ENCODE results near the gene ZNRF1. TPM values are rescaled to one million over a fixed set of nuclear protein-coding genes. Genes with fewer than 3 reads are reported as not detected.

The ZNRF1 gene
- total and polyA plus RNA-seq, 10 of the 15 experiments (the other 5 are each of a cell fraction or from before 2014, with no cell fraction given): 5.8 to 25.9 (median 14.3) TPM

- ChIA-PET POLR2A (no interaction called here), RAD21 (ENCODE audit: unreplicated experiment) (no interaction called here), CTCF (no interaction called here), SMC1A (ENCODE audit: uncharacterized antibody, unreplicated experiment) (interaction anchor here (1.0 kb wide), 1 partner anchor 47 kb away, joined by 3 read pairs; no protein-coding TSS in a partner anchor)
- intact Hi-C loops (cut with micrococcal nuclease; ENCODE audit: unreplicated experiment): no loop called here
- TF ChIP-seq JUNB (IDR thresholded peaks at IDR 0.05) (peak; percentile 27; the same call in 1 of the 2 replicates), CBX5 (IDR thresholded peaks at IDR 0.05; ENCODE audit: low read depth) (peak; percentile 90; the same call in 1 of the 2 replicates), ATF2 (IDR thresholded peaks at IDR 0.05; ENCODE audit: low read length) (0 out of 2 replicates have a peak, but pooled peaks have one; percentile 9), POLR2AphosphoS5 (IDR thresholded peaks at IDR 0.05; ENCODE audit: low read length) (no peak)
- H3K27ac ChIP-seq (ENCODE audit: control insufficient read depth, insufficient read depth): no peak overlapping the region; the same call in 1 of the 2 replicates
- H3K9ac ChIP-seq (ENCODE audit: control insufficient read depth, insufficient read depth, low read length): no peak overlapping the region
- ATAC-seq (no peak), FAIRE-seq (no peak), DNase-seq (ENCODE audit: low read depth, low spot score) (no peak)
- no peak overlapping the region for H2AFZ ChIP-seq (ENCODE audit: control insufficient read depth, low read depth, low read length)
- H3K4me1 ChIP-seq (ENCODE audit: control insufficient read depth, insufficient read depth, low read length): no peaks in the 10 kb centered on the region
- H3K4me2 ChIP-seq (ENCODE audit: control insufficient read depth, insufficient read depth): no peak overlapping the region
- BruUV-seq (replicated peaks): no TSS peak
- peaks cover 19% of the 10 kb centered on the region for H3K9me3 ChIP-seq (replicated peaks; ENCODE audit: control insufficient read depth, insufficient read depth, low read length)
- H4K20me1 ChIP-seq (ENCODE audit: control insufficient read depth, insufficient read depth): no peaks in the 10 kb centered on the region
- H3K79me2 ChIP-seq (ENCODE audit: control insufficient read depth, insufficient read depth, low read length): peaks cover 5% of the 10 kb centered on the region
- in situ Hi-C loops (cut with MboI): no loop called here
- H3K36me3 ChIP-seq (ENCODE audit: control insufficient read depth in 2 of 2, insufficient read depth in 2 of 2, low read length in 1 of 2): peaks cover 1 to 7% of the 10 kb centered on the region in 2 experiments; a peak in 2 of 4 replicates
- no peak overlapping the region for H3K4me3 ChIP-seq
- H3K27me3 ChIP-seq (replicated peaks in 1 of 2; ENCODE audit: control insufficient read depth in 2 of 2, insufficient read depth in 2 of 2, low read length in 1 of 2): no peaks in the 10 kb centered on the region
- 48% methylated on average over 2 of the region's 2 CpGs for WGBS (ENCODE audit: insufficient coverage, insufficient replicate concordance, low lambda C conversion rate, missing lambda C conversion rate)
Measured at GRCh38 chr16:75151798-75152197, 153.0 kb downstream of the ZNRF1 start.

GRCh38 chr16:75152635-75153034 is 153.8 kb downstream of the ZNRF1 start:
- no peak overlapping the region for H3K9ac ChIP-seq (ENCODE audit: control insufficient read depth, insufficient read depth, low read length)
- H3K36me3 ChIP-seq (ENCODE audit: control insufficient read depth in 2 of 2, insufficient read depth in 2 of 2, low read length in 1 of 2): peaks cover 1 to 10% of the 10 kb centered on the region in 2 experiments; a peak in 2 of 4 replicates
- ChIA-PET SMC1A (ENCODE audit: uncharacterized antibody, unreplicated experiment) (interaction anchor here (1.0 kb wide), 1 partner anchor 47 kb away, joined by 3 read pairs; no protein-coding TSS in a partner anchor), RAD21 (ENCODE audit: unreplicated experiment) (no interaction called here), CTCF (no interaction called here), POLR2A (no interaction called here)
- H3K27me3 ChIP-seq (replicated peaks in 1 of 2; ENCODE audit: control insufficient read depth in 2 of 2, insufficient read depth in 2 of 2, low read length in 1 of 2): no peaks in the 10 kb centered on the region
- no peaks in the 10 kb centered on the region for H3K4me1 ChIP-seq (ENCODE audit: control insufficient read depth, insufficient read depth, low read length)
- DNase-seq (ENCODE audit: low read depth, low spot score) (peak; percentile 53), ATAC-seq (no peak; the same call in 2 of the 3 replicates), FAIRE-seq (no peak)
- H3K27ac ChIP-seq (ENCODE audit: control insufficient read depth, insufficient read depth): peak overlapping the region; percentile 30; the same call in 1 of the 2 replicates
- in situ Hi-C loops (cut with MboI) (no loop called here), intact Hi-C loops (cut with micrococcal nuclease; ENCODE audit: unreplicated experiment) (no loop called here)
- H3K4me2 ChIP-seq (ENCODE audit: control insufficient read depth, insufficient read depth): no peak overlapping the region
- H2AFZ ChIP-seq (ENCODE audit: control insufficient read depth, low read depth, low read length): no peak overlapping the region
- H4K20me1 ChIP-seq (ENCODE audit: control insufficient read depth, insufficient read depth): no peaks in the 10 kb centered on the region
- BruUV-seq (replicated peaks): no TSS peak
- peaks cover 19% of the 10 kb centered on the region for H3K9me3 ChIP-seq (replicated peaks; ENCODE audit: control insufficient read depth, insufficient read depth, low read length)
- H3K79me2 ChIP-seq (ENCODE audit: control insufficient read depth, insufficient read depth, low read length): peaks cover 5% of the 10 kb centered on the region
- no peak overlapping the region; the same call in 1 of the 2 replicates for H3K4me3 ChIP-seq
- TF ChIP-seq IRF3 (IDR thresholded peaks at IDR 0.05) (no peak), MEF2A (IDR thresholded peaks at IDR 0.05; ENCODE audit: insufficient read depth, low read depth, low read length) (0 out of 2 replicates have a peak, but pooled peaks have one; percentile 20), IRF4 (IDR thresholded peaks at IDR 0.05; ENCODE audit: low read depth, low read length) (peak; percentile 73; the same call in 1 of the 2 replicates), HDGF (IDR thresholded peaks at IDR 0.05) (no peak), CBX5 (IDR thresholded peaks at IDR 0.05; ENCODE audit: low read depth) (no peak), KLF5 (IDR thresholded peaks at IDR 0.05; ENCODE audit: partially characterized antibody) (no peak), IKZF1 (conservative IDR thresholded peaks at IDR 0.05) (peak; percentile 68), PAX5 (IDR thresholded peaks at IDR 0.05; ENCODE audit: borderline replicate concordance, low read depth, low read length) (0 out of 2 replicates have a peak, but pooled peaks have one; percentile 27), CBFB (IDR thresholded peaks at IDR 0.05; ENCODE audit: low read depth) (no peak), IRF5 (IDR thresholded peaks at IDR 0.05; ENCODE audit: borderline replicate concordance) (no peak), TCF3 (IDR thresholded peaks at IDR 0.05; ENCODE audit: borderline replicate concordance, insufficient read depth, low read depth, low read length) (no peak), TCF12 (IDR thresholded peaks at IDR 0.05; ENCODE audit: low read depth, low read length) (no peak), NFIC (IDR thresholded peaks at IDR 0.05; ENCODE audit: low read depth, low read length) (peak; percentile 85)

All from GM12878 (cell line).